Measurements from ENCODE around the gene PIGL.
"Not testable (repeated sequence)": the region's sequence is repeated elsewhere in the genome, so short reads cannot be mapped to it uniquely, and the experiment has no call there.

Gene PIGL

GRCh38 chr17:16191604-16192003, 25.4 kb upstream of the PIGL start:
- H3K4me3 ChIP-seq (ENCODE audit: low read depth, low read length), result no peak overlapping the region
- TF ChIP-seq CTCF (IDR thresholded peaks at IDR 0.05; ENCODE audit: low read depth, low read length), result no peak

GRCh38 chr17:16194307-16194835, 22.6 kb upstream of the PIGL start:
- H3K4me3 ChIP-seq (ENCODE audit: low read depth, low read length), result not testable (repeated sequence)

- no peak for TF ChIP-seq CTCF (IDR thresholded peaks at IDR 0.05; ENCODE audit: low read depth, low read length)
- no peak overlapping the region for H3K4me3 ChIP-seq (ENCODE audit: low read depth, low read length)
Measured at GRCh38 chr17:16197276-16197675, 19.7 kb upstream of the PIGL start.

- H3K4me3 ChIP-seq (ENCODE audit: low read depth, low read length), result no peak overlapping the region
- no peak for TF ChIP-seq CTCF (IDR thresholded peaks at IDR 0.05; ENCODE audit: low read depth, low read length)
Measured at GRCh38 chr17:16199093-16199492, 17.9 kb upstream of the PIGL start.

GRCh38 chr17:16201693-16202131, 15.3 kb upstream of the PIGL start:
- H3K4me3 ChIP-seq (ENCODE audit: low read depth, low read length), result not testable (repeated sequence)

- not testable (repeated sequence) for H3K4me3 ChIP-seq (ENCODE audit: low read depth, low read length)
Measured at GRCh38 chr17:16202554-16203500, 14.2 kb upstream of the PIGL start.

GRCh38 chr17:16204763-16205162, 12.2 kb upstream of the PIGL start:
- H3K4me3 ChIP-seq (ENCODE audit: low read depth, low read length), result not testable (repeated sequence)

GRCh38 chr17:16211590-16211989, 5.4 kb upstream of the PIGL start:
- TF ChIP-seq CTCF (IDR thresholded peaks at IDR 0.05; ENCODE audit: low read depth, low read length), result no peak

GRCh38 chr17:16212793-16213192, 4.2 kb upstream of the PIGL start:
- no peak overlapping the region for H3K4me3 ChIP-seq (ENCODE audit: low read depth, low read length)
- TF ChIP-seq CTCF (IDR thresholded peaks at IDR 0.05; ENCODE audit: low read depth, low read length), result no peak

More at GRCh38 chr17:16211590-16211989, 5.4 kb upstream of the PIGL start:
- H3K4me3 ChIP-seq (ENCODE audit: low read depth, low read length), result no peak overlapping the region

All from WI38 (cell line).